Activated CD4-positive, alpha-beta T cell treated with anti-CD3 and anti-CD28 coated beads, Interleukin-2, amount 10 ng/mL, durations not matched to agents 24 days and 14 days (primary cell): ENCODE data around the gene GCM1. TPM values are rescaled to one million over a fixed set of nuclear protein-coding genes. Genes with fewer than 3 reads are reported as not detected.

Experiments
- total RNA-seq: library from RNA; stranded (reverse); gene quantifications from 2 replicates; pipeline ENCODE4 v1.2.3, GENCODE V29; 2022

The GCM1 gene
- total RNA-seq, 1 donor from 2014 or later, result not detected

Other genes starting within 250 kb of the GCM1 start
- not detected in 2 replicates for gene GSTA3, start 239.1 kb downstream of the GCM1 start, total RNA-seq
- 28.7 and 32.1 TPM in 2 replicates for gene GSTA4, start 153.6 kb downstream of the GCM1 start, total RNA-seq
- 10.2 TPM in 2 replicates for gene CILK1, start 87.0 kb downstream of the GCM1 start, total RNA-seq
- gene FBXO9, start 83.4 kb downstream of the GCM1 start, total RNA-seq, result 65.2 and 67.1 TPM in 2 replicates
- 122 and 126 TPM in 2 replicates for gene ELOVL5, start 200.1 kb upstream of the GCM1 start, total RNA-seq